WI38 (cell line): ENCODE measurements around the gene PAGE1.

Experiments used
- H3K4me3 ChIP-seq: 2 replicates; pipeline ENCODE4 v1.5.1; 2011; ENCODE audit warnings: low read depth, mild to moderate bottlenecking, control low read depth, low read length
- TF ChIP-seq, protein P1 (sequence below): IDR thresholded peaks from 2 replicates; pipeline ENCODE4 v1.5.1; 2012; ENCODE audit warnings: low read depth, mild to moderate bottlenecking, control low read depth, low read length

The PAGE1 gene

DNA sequence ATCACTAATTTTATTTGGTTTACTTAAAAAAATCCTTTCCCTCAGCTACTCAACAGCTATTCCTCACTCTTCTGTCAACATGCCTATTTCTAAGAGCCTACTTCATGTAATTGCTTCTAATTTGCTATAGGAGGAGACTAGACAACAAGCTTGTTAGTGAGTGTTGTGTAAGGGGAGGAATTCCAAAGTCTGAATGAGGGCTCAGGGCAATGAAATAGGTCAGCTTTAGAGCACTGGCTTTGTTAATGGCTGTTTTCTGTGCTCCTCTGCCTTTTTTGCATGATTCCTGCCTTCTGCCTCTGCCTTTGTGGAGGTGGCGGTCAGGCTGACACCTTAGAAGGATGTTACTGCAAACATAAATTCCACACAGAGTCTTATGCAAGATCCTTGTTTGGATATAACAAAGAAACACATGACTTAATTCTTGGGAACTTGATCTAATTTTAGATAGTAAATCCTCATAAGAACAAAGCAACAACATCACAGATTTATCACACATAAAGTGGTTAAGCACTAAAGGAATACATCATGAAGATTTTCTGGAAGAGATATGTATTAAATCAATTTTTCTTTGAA is 15.0 kb upstream of the PAGE1 start:
- H3K4me3 ChIP-seq: no peak overlapping the region
- TF ChIP-seq, protein P1, sequence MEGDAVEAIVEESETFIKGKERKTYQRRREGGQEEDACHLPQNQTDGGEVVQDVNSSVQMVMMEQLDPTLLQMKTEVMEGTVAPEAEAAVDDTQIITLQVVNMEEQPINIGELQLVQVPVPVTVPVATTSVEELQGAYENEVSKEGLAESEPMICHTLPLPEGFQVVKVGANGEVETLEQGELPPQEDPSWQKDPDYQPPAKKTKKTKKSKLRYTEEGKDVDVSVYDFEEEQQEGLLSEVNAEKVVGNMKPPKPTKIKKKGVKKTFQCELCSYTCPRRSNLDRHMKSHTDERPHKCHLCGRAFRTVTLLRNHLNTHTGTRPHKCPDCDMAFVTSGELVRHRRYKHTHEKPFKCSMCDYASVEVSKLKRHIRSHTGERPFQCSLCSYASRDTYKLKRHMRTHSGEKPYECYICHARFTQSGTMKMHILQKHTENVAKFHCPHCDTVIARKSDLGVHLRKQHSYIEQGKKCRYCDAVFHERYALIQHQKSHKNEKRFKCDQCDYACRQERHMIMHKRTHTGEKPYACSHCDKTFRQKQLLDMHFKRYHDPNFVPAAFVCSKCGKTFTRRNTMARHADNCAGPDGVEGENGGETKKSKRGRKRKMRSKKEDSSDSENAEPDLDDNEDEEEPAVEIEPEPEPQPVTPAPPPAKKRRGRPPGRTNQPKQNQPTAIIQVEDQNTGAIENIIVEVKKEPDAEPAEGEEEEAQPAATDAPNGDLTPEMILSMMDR: no peak

DNA sequence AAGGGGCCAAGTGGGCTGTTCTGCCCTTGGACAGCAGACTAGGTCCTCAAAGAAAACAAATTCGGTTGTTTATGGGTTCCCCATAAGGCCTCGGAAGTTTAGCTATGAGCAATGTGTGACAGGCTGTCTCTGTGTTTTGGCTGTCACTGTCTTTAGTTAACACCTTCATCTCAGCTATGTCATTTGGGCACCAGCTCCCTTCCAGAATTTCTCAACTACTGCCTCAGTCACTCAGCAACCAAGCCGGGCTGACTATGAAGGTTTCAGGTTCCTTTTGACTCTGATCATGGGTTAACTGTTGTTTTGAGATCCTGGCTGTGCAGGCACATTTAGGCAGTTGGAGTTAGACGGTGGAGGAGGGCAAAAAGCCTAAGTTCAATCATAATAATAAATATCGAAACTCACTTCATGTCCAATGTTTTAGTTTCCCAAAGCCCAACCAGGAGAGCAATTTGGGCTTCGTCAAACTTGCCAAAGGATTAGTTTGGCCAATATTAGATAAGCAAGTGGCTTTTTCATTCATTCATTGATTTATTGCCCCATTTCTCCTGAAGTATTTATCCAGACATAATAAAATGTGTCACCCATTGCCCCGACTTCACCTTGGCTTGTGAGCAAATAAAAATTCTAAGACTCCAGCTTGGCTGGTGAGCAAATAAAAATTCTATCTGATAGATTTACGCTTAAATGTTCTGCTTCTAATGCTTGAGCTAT is 9.1 kb upstream of the PAGE1 start:
- no peak overlapping the region for H3K4me3 ChIP-seq
- TF ChIP-seq, protein P1: no peak

DNA sequence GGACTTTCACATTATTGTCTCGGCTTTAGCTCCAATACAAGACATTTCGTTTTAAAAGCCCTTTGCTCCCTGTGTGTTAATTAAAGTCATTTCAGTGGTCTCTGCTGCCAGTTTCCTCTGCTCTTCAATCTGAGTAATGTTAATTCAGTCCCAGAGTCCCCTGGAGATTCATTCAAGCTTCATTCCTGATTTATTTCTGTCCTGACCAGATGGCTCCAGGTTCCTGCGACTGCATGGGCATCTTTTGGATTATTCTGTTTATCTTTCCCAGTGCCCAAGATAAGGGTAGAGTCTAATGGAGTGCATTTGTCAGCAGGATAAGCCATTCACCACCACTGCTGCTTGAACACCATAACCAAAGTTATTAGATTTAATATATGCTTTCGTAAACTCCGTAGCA is 6.1 kb upstream of the PAGE1 start:
- TF ChIP-seq, protein P1: no peak

DNA sequence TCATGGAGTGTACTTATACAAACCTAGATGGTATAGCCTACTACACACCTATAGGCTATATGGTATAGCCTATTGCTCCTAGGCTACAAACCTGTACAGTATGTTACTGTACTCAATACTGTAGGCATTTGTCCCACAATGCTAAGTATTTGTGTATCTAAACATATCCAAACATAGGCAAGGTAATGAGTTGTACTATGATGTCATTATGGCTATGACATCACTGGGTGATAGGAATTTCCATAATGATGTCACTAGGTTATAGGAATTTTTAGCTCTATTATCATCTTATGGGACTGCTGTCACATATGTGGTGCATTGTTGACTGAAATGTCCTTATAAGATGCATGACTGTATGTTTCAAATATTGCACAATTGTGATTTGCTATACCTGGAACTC is 5.5 kb upstream of the PAGE1 start:
- no peak overlapping the region for H3K4me3 ChIP-seq
- TF ChIP-seq, protein P1: no peak

More for the DNA sequence above, 6.1 kb upstream of the PAGE1 start:
- H3K4me3 ChIP-seq: no peak overlapping the region

DNA sequence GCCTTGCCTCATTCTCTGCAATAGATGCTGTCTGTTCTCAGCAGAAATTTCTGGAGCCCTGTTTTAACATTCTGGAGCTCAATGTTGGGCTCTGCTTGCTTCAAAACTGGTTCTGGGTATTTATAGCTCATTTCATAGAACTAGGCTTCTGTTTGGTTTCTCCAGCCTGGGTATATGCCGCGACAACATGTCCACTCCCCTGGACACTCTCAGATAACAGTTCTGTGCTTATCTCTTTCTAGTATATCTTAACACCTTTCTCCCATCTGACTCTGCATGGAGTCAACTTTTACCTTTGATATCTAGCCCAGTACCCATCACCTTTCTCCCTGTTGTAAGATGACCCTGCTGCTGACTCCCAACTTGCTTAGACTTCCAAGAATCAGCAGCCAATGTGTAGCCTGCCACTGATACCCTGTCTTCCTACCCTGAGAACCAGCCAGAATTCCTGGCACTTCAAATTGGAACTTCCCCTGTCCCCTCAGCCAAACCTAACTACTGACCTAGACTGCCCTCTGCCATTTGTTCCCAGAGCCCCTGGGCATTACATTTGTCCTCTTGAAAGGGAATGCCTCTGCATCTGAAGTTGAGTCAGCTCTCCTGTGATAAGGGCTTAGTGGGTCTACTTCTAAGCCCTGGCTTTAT is 20.6 kb downstream of the PAGE1 start:
- TF ChIP-seq, protein P1: no peak
- H3K4me3 ChIP-seq: no peak overlapping the region

DNA sequence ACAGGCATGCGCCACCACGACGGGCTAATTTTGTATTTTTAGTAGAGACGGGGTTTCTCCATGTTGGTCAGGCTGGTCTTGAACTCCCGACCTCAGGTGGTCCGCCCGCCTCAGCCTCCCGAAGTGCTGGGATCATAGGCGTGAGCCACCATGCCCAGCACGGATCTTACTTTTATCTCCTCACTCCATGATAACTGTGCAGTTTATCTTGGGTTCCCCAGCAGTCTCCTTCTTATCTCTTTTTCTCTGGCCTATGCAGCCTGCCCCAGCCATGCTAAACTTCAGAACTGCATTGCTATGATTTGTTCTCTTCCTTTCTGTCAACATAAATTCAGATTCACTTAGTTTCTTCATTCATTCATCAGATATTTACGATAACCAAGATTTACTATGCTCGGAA is 22.4 kb downstream of the PAGE1 start:
- TF ChIP-seq, protein P1: no peak
- no peak overlapping the region for H3K4me3 ChIP-seq

DNA sequence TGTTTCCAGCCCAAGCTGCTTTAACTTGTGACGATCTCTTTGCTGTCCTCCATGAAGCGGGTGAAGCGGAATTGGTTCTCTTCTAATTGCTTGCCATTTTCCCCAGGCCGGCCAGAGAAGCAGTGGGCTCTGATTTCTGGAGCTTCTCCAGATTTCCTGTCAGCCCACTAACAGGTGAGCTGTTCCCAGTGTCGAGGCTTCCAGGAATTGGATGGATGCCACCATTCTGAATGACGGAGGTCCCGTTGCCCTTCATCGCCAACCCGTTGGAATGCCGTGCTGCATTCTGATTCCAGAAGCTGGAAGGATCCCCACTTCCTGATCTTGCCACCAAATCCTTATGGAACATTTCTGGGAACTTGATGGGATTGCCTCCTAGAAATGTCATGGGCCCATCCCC is 31.0 kb downstream of the PAGE1 start:
- no peak overlapping the region for H3K4me3 ChIP-seq
- TF ChIP-seq, protein P1: no peak
